HG03575 (cell line): Measurements from ENCODE around the gene PCDH12.

Source experiments
- ATAC-seq: cut with Tn5 transposase; IDR thresholded peaks from one replicate; pipeline ENCODE4 v1.9.1; 2021; ENCODE audit not compliant: unreplicated experiment, insufficient number of reproducible peaks, low FRiP score; ENCODE audit errors: extremely low read depth

Gene PCDH12

GRCh38 chr5:141916522-141916921 lies 41.5 kb downstream of the PCDH12 start:
- no peak for ATAC-seq

GRCh38 chr5:141915881-141916336 lies 42.1 kb downstream of the PCDH12 start:
- ATAC-seq: no peak

GRCh38 chr5:141914797-141915196 lies 43.2 kb downstream of the PCDH12 start:
- no peak for ATAC-seq

GRCh38 chr5:141914199-141914743 lies 43.7 kb downstream of the PCDH12 start:
- no peak for ATAC-seq

- no peak for ATAC-seq
Observed at GRCh38 chr5:141913560-141914198, 44.3 kb downstream of the PCDH12 start.

GRCh38 chr5:141910271-141910673 lies 47.7 kb downstream of the PCDH12 start:
- no peak for ATAC-seq

- ATAC-seq: no peak
Observed at GRCh38 chr5:141909212-141909611, 48.8 kb downstream of the PCDH12 start.

- no peak for ATAC-seq
Observed at GRCh38 chr5:141908796-141909195, 49.2 kb downstream of the PCDH12 start.

- no peak for ATAC-seq
Observed at GRCh38 chr5:141906972-141907371, 51.0 kb downstream of the PCDH12 start.

GRCh38 chr5:141906517-141906916 lies 51.5 kb downstream of the PCDH12 start:
- no peak for ATAC-seq

- ATAC-seq: no peak
Observed at GRCh38 chr5:141904551-141904950, 53.5 kb downstream of the PCDH12 start.

GRCh38 chr5:141903261-141903660 lies 54.7 kb downstream of the PCDH12 start:
- no peak for ATAC-seq

GRCh38 chr5:141902015-141902814 lies 55.8 kb downstream of the PCDH12 start:
- no peak for ATAC-seq

GRCh38 chr5:141898448-141899049 lies 59.5 kb downstream of the PCDH12 start:
- no peak for ATAC-seq

GRCh38 chr5:141897425-141897824 lies 60.6 kb downstream of the PCDH12 start:
- no peak for ATAC-seq
